GM19043 (cell line): Measurements from ENCODE around the gene CASP12.

ENCODE experiments used
- ATAC-seq: cut with Tn5 transposase; IDR thresholded peaks from one replicate; pipeline ENCODE4 v1.9.1; 2021; ENCODE audit warnings: low read depth; ENCODE audit not compliant: unreplicated experiment

The CASP12 gene

DNA sequence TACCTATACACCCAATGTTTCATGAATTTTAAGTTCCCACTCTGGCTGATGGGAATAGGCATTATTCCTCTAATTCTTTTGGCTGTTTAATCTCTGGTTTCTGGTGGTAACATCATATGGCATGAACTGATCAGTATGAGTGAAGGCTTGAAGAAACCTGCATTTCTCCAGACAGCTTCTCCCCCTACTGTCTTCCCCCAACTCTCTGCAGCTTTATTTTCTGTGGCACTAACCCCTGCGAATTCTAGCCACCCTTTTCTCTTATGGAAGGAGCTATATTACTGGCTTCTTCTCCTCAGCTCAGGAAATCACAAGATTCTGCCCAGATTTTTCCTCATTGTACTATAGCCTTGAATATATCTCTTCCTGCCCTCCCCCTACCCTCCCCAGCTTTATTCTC lies 57.1 kb downstream of the CASP12 start:
- no peak for ATAC-seq

DNA sequence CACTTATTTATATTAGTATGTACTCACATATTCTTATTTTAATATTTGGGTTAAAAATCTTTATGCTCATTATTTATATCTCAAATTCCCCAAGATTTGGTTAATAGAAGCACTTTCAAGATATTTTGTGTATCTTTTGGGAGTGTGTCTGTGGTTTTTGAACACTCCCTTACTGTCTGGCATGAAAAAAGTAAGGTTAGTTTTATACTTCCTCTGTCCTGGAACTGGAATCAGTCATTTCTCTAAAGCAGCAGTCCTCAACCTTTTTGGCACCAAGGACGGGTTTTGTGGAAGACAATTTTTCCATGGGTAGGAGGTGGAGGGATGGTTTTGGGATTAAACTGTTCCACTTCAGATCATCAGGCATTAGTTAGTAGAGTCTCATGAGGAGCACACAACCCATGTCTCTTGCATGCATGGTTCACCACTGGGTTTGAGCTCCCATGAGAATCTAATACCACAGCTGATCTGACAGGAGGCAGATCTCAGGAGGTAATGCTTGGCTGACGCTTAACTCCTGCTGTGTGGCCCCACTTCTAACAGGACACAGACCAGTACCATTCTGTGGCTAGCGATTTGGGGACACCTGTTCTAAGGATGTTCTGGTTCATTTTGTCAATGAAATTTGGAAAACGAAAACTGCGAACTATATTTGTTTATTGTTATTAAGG lies 60.2 kb downstream of the CASP12 start:
- ATAC-seq = no peak

DNA sequence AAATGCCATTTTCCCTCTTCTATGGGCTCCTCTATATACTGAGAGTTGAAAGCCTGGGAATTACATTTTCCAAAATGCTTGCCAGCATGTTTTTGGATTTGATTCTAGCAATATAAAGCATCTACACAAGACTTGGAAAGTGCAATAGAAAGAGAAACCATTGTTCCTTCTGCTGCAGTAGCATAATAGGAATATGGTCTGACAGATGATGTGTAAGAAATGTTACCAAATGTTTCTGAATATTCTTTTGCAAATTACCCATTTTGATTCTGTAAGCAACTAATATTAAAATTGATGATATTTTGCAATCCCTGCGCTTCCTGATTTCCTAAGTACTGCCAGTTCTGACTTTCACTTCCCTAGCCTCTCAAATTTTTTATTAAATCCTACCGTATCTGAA lies 61.6 kb downstream of the CASP12 start:
- no peak for ATAC-seq
